Measurements from ENCODE around the gene MAMLD1.
"Not testable (repeated sequence)": the region's sequence is repeated elsewhere in the genome, so short reads cannot be mapped to it uniquely, and the experiment has no call there.

The MAMLD1 gene

GRCh38 chrX:150362599-150363481, at the start of gene MAMLD1:
Gene MAMLD1 (plus strand): TSS chrX:150363317. CDS start chrX:150445517, 82,200 bp downstream.
- peak in 1 of 2 donors; percentile 51 for DNase-seq (ENCODE audit: low read depth in 2 of 2)

- DNase-seq (ENCODE audit: low read depth in 2 of 2): no peak
Measured at GRCh38 chrX:150313514-150313913, 49.6 kb upstream of the MAMLD1 start.

GRCh38 chrX:150314186-150314585, 48.9 kb upstream of the MAMLD1 start:
- no peak for DNase-seq (ENCODE audit: low read depth in 2 of 2)

- DNase-seq (ENCODE audit: low read depth in 2 of 2): no peak
Measured at GRCh38 chrX:150316564-150316963, 46.6 kb upstream of the MAMLD1 start.

- DNase-seq (ENCODE audit: low read depth in 2 of 2): no peak
Measured at GRCh38 chrX:150323020-150323419, 40.1 kb upstream of the MAMLD1 start.

- no peak for DNase-seq (ENCODE audit: low read depth in 2 of 2)
Measured at GRCh38 chrX:150324035-150324728, 38.9 kb upstream of the MAMLD1 start.

- DNase-seq (ENCODE audit: low read depth in 2 of 2): no peak
Measured at GRCh38 chrX:150324919-150325318, 38.2 kb upstream of the MAMLD1 start.

- no peak for DNase-seq (ENCODE audit: low read depth in 2 of 2)
Measured at GRCh38 chrX:150326541-150327247, 36.4 kb upstream of the MAMLD1 start.

- DNase-seq (ENCODE audit: low read depth in 2 of 2): no peak
Measured at GRCh38 chrX:150329282-150329681, 33.8 kb upstream of the MAMLD1 start.

GRCh38 chrX:150329868-150330267, 33.2 kb upstream of the MAMLD1 start:
- no peak for DNase-seq (ENCODE audit: low read depth in 2 of 2)

GRCh38 chrX:150332023-150332422, 31.1 kb upstream of the MAMLD1 start:
- no peak for DNase-seq (ENCODE audit: low read depth in 2 of 2)

GRCh38 chrX:150334100-150334499, 29.0 kb upstream of the MAMLD1 start:
- DNase-seq (ENCODE audit: low read depth in 2 of 2): no peak

- DNase-seq (ENCODE audit: low read depth in 2 of 2): no peak
Measured at GRCh38 chrX:150334981-150335380, 28.1 kb upstream of the MAMLD1 start.

- DNase-seq (ENCODE audit: low read depth in 2 of 2): no peak
Measured at GRCh38 chrX:150337026-150337425, 26.1 kb upstream of the MAMLD1 start.

GRCh38 chrX:150337536-150337935, 25.6 kb upstream of the MAMLD1 start:
- DNase-seq (ENCODE audit: low read depth in 2 of 2): no peak

- DNase-seq (ENCODE audit: low read depth in 2 of 2): no peak
Measured at GRCh38 chrX:150338615-150339014, 24.5 kb upstream of the MAMLD1 start.

- DNase-seq (ENCODE audit: low read depth in 2 of 2): no peak
Measured at GRCh38 chrX:150339736-150340135, 23.4 kb upstream of the MAMLD1 start.

- not testable (repeated sequence) for DNase-seq (ENCODE audit: low read depth in 2 of 2)
Measured at GRCh38 chrX:150340326-150340725, 22.8 kb upstream of the MAMLD1 start.

GRCh38 chrX:150347471-150347870, 15.6 kb upstream of the MAMLD1 start:
- DNase-seq (ENCODE audit: low read depth in 2 of 2): no peak

- no peak for DNase-seq (ENCODE audit: low read depth in 2 of 2)
Measured at GRCh38 chrX:150348365-150348764, 14.8 kb upstream of the MAMLD1 start.

GRCh38 chrX:150352114-150352513, 11.0 kb upstream of the MAMLD1 start:
- DNase-seq (ENCODE audit: low read depth in 2 of 2): no peak

- DNase-seq (ENCODE audit: low read depth in 2 of 2): no peak
Measured at GRCh38 chrX:150352581-150352980, 10.5 kb upstream of the MAMLD1 start.
